ENCODE measurements around the gene RPH3AL. TPM values are rescaled to one million over a fixed set of nuclear protein-coding genes. Genes with fewer than 3 reads are reported as not detected.
"Not testable (repeated sequence)": the region's sequence is repeated elsewhere in the genome, so short reads cannot be mapped to it uniquely, and the experiment has no call there.

The RPH3AL gene
- total RNA-seq, 1 experiment from 2014 or later, result 2.8 TPM

DNA sequence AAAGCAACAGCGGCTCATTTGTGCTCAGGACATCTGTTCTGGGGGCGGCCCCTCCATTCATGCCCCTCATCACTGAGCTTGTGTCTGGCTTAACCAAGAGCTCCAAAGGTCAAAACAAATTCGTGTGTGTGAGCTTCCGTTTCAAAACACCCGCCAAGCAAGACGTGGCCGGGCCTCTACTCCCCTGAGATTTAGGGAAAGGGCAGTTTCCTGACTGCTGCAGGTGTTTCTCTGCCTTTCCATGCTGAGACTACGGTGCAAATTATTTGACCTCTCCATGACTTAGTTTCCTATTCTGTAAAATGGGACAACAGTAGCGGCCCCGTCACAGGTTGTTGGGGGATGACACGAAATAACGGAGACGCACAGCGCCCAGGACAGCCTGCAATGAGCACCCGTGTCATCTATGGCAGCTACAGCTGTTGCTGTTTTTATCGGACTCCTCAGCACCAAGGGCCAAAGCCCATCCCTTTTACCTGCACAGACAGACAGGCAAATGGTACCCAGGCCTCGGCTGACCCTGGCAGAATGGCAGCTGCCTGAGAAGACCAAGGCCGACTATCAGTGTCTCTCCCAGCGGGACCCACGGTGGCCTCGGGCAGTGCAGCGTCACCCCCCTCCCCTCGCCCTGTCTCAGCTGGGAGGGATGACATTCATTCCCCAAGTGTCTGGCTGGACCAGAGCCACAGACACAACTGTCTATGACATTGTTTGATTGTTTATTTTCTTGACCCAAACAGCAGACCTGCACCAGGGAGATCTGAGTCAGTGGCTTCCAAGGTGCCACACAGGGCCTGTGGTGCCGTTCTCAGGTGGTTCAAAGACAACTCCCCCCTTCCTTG lies 120.4 kb downstream of the RPH3AL start:
- Histone ChIP-seq H3K4me3 (ENCODE audit: insufficient read depth, low read depth, low read length) (no peak overlapping the region), H3K36me3 (replicated peaks; ENCODE audit: control insufficient read depth, insufficient read depth, low read length) (no peaks in the 10 kb centered on the region), H3K27me3 (ENCODE audit: control insufficient read depth, insufficient read depth, low read length) (no peaks in the 10 kb centered on the region)
- no peak for DNase-seq

DNA sequence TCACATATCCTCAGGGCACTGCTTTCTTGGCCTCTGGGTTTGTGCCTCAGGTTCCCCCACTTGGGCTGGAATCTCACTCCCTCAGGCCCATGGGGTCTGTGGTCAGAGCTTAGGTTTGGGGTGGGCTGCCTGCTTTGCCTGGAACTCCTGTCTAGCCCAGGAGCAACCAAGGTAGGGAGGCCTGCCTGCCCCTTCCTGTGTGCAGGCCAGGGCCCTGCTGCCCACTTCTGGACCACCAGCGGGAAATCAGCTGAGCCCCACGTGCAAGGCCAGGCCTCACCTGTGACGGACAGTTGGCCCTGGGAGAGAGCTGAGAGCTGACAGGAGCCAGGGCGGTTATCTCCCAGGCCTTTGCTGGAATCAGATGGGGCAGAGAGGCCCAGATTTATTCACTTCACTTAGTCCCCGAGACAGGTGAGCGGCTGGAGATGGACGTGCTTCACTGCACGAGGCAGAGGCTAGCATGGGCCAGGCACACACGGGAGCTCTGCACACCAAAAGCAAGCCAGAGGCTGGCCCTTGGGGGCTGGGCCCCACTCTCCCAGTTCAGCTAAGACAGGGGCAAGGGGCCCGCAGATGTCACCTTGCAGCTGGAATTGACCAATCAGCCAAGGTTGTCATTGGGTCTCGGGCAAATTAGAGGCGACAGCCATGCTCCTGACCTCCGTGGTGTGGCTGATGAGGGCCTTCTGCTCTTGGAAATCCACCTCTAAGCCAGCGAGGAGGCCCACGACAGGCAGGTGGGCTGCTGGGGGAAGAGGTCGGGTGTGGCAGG lies 121.2 kb downstream of the RPH3AL start:
- no peaks in the 10 kb centered on the region for H3K27me3 ChIP-seq (ENCODE audit: control insufficient read depth, insufficient read depth, low read length)
- no peak for DNase-seq
- H3K36me3 ChIP-seq (replicated peaks; ENCODE audit: control insufficient read depth, insufficient read depth, low read length), result no peaks in the 10 kb centered on the region
- no peak overlapping the region for H3K4me3 ChIP-seq (ENCODE audit: insufficient read depth, low read depth, low read length)

GRCh38 chr17:230395-230770 lies 122.2 kb downstream of the RPH3AL start:
- DNase-seq, result no peak
- Histone ChIP-seq H3K27me3 (ENCODE audit: control insufficient read depth, insufficient read depth, low read length) (no peaks in the 10 kb centered on the region), H3K36me3 (replicated peaks; ENCODE audit: control insufficient read depth, insufficient read depth, low read length) (no peaks in the 10 kb centered on the region), H3K4me3 (ENCODE audit: insufficient read depth, low read depth, low read length) (no peak overlapping the region)

DNA sequence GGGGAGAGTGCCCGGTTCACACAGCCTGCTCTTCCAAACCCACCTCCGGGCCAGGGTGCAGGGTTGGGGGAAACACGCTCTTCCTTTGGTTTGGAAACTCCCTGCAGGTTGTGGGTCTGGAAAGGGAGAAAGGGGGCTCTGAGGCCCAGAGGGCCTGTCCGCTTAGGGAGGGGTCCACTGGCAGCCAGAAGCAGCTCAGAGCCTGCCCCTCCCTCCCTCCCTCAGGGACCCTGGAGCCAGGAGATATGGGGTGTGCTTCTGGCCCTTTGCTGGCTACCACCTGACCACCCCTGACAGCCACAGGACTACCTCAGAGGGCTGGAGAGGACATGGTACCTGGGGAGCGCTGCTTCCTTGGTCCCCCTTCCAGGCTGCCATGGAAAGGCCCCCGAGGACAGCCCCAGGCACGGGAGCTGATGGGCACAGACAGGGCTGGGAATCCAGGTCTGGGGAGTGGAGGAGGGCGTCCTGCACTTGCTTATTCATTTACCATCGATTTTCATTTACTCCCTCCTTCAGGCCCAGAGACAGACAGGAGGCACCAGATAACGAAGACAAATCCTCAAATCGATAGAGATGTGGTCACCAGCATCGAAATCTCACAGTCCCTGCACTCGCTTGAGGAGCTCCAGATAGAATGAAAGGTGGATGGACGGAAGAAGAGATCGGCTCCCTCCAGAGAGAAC lies 122.8 kb downstream of the RPH3AL start:
- no peaks in the 10 kb centered on the region for H3K27me3 ChIP-seq (ENCODE audit: control insufficient read depth, insufficient read depth, low read length)
- H3K36me3 ChIP-seq (replicated peaks; ENCODE audit: control insufficient read depth, insufficient read depth, low read length), result no peaks in the 10 kb centered on the region
- no peak for DNase-seq
- H3K4me3 ChIP-seq (ENCODE audit: insufficient read depth, low read depth, low read length), result no peak overlapping the region

DNA sequence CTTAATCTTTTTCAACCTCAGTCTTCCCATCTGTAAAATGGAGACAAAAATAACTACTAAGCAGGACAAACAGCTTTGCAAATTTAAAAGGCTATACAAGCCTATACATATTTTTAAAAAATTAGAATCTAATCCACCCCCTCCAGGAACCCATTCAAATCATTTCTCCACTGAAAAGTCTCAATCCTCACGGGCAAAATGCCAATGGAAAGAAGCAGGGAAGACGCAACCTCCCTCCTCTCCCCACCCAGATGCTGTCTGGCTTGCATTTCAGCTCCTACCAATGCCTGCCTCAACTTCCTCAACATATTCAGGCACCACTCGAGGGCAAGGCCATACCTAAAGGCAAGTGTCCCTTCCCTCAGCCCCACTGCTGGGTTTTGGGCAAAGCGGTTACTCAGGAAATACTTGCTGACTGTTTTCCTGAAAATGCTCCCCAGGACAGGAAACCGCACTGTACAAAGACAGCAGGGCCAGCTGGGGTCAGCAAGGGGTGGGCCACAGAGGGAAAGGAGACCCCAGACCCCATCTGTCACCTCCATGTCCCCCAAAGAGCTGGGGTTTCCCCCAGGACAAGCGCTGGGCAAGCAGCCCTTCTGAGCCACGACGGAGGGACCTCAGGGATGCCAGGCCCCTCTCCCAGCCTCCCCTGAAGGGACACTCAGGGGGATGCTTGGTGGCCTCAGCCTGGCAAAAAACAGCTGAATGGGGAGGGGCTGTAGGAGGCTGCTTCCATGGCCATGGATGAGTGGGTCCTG lies 123.5 kb downstream of the RPH3AL start:
- DNase-seq, result no peak
- Histone ChIP-seq H3K4me3 (ENCODE audit: insufficient read depth, low read depth, low read length) (no peak overlapping the region), H3K36me3 (replicated peaks; ENCODE audit: control insufficient read depth, insufficient read depth, low read length) (no peaks in the 10 kb centered on the region), H3K27me3 (ENCODE audit: control insufficient read depth, insufficient read depth, low read length) (no peaks in the 10 kb centered on the region)

DNA sequence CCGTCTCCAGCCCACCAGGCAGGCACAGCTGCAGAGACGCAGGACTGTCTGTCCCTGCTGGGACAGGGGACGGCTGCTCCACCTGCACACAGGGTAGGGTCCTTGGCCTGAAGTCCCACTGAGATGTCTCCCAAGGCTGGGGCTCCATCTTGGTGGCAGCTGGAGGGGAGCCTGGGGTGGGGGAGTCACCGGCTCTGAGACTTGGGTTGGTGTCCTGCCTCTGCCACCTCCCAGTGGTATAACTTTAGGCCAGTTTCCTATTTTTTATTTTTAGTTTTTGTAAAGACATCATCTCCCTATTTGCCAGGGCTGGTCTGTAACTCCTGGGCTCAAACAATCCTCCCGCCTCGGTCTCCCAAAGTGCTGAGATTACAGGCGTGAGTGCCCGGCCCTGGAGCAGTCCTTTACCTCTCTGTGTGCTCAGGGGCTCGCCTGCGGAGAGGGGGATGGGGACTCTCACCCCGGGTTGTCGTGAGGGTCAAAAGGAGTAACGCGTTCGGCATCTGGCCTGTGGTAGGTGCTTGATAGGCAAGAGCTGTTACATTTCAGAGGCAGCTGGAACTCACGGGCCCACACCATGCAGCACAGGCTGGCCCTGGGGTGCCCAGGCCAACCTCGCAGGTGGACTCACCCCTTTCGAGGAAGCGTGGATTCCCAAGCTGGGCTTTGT lies 124.5 kb downstream of the RPH3AL start:
- DNase-seq, result peak; percentile 63
- Histone ChIP-seq H3K36me3 (replicated peaks; ENCODE audit: control insufficient read depth, insufficient read depth, low read length) (no peaks in the 10 kb centered on the region), H3K4me3 (ENCODE audit: insufficient read depth, low read depth, low read length) (no peak overlapping the region), H3K27me3 (ENCODE audit: control insufficient read depth, insufficient read depth, low read length) (no peaks in the 10 kb centered on the region)

DNA sequence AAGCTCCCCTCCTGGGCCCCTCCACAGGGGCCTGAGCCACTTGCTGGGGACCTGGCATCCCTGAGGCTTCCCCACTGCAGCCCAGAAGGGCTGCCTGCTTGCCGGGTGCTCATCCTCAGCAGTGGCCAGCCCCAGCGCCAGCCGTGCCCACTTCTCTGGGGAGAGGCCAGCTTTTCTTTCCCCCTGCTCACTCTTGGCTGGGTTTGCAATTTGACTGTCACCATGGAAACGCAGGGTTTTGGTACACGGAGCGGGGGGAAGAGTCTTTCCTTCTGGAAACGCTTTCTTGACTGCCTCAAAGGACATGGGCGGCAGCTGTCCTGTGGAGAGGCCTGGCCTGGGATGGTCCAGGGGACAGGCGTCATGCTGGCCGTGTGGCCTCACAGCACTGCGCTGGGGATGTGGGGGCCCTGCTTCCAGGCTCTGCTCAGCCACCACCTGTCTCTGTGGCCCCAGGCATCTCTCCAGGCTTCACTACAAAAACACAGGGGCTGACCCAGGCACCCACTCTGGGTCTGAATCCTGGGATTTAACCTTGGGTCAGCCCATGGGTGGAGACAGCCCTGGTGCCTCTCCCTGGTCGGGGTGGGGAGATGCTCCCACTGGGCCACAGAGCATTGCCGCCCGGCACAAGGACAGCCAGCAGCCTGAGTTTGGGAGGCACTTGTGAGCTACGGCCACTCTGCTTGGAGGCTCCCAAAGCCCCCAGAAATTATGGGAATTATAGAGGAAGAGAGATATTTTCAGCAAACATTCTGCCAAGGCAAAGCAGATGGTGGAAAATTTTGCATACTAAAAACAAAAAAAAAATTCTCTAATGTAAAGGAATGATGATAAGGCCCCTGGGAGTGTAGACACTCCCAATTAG lies 125.3 kb downstream of the RPH3AL start:
- Histone ChIP-seq H3K4me3 (ENCODE audit: insufficient read depth, low read depth, low read length) (no peak overlapping the region), H3K36me3 (replicated peaks; ENCODE audit: control insufficient read depth, insufficient read depth, low read length) (no peaks in the 10 kb centered on the region), H3K27me3 (ENCODE audit: control insufficient read depth, insufficient read depth, low read length) (no peaks in the 10 kb centered on the region)
- DNase-seq, result peak; percentile 64

GRCh38 chr17:226108-227077 lies 126.2 kb downstream of the RPH3AL start:
- no peaks in the 10 kb centered on the region for H3K36me3 ChIP-seq (replicated peaks; ENCODE audit: control insufficient read depth, insufficient read depth, low read length)
- no peak overlapping the region for H3K4me3 ChIP-seq (ENCODE audit: insufficient read depth, low read depth, low read length)
- DNase-seq, result no peak
- H3K27me3 ChIP-seq (ENCODE audit: control insufficient read depth, insufficient read depth, low read length), result no peaks in the 10 kb centered on the region

DNA sequence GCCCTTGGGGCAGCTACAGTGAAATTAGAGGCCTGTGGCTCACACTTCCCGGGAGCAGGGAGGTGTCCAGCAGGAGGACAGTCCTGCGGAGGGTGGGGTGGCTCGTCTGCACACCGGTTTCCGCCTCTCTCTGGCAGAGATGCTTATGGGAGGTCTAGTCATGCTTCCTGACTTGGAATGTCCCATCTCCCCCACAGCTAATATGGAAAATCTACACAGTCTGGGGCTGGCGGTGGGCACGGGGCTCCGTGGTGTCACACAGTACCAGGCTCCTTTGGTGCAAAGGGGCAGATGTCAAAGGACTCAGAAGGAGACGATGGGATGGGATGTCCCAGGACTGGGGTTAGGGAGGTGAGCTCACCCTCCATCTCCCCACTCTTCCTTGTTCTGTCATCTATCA lies 127.1 kb downstream of the RPH3AL start:
- H3K4me3 ChIP-seq (ENCODE audit: insufficient read depth, low read depth, low read length), result no peak overlapping the region
- DNase-seq, result no peak
- H3K27me3 ChIP-seq (ENCODE audit: control insufficient read depth, insufficient read depth, low read length), result no peaks in the 10 kb centered on the region
- H3K36me3 ChIP-seq (replicated peaks; ENCODE audit: control insufficient read depth, insufficient read depth, low read length), result no peaks in the 10 kb centered on the region

DNA sequence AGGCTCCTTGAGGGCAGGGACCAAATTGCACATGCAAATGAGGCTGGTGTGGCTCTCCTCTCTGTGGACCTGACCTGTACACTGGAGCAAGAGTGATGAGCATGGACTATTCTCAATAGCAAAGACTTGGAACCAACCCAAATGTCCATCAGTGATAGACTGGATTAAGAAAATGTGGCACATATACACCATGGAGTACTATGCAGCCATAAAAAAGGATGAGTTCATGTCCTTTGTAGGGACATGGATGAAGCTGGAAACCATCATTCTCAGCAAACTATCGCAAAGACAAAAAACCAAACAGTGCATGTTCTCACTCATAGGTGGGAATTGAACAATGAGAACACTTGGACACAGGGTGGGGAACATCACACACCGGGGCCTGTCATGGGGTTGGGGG lies 128.0 kb downstream of the RPH3AL start:
- DNase-seq; H3K4me3 ChIP-seq (ENCODE audit: insufficient read depth, low read depth, low read length); H3K36me3 ChIP-seq (replicated peaks; ENCODE audit: control insufficient read depth, insufficient read depth, low read length); H3K27me3 ChIP-seq (ENCODE audit: control insufficient read depth, insufficient read depth, low read length): not testable (repeated sequence)

- Histone ChIP-seq H3K36me3 (replicated peaks; ENCODE audit: control insufficient read depth, insufficient read depth, low read length) (no peaks in the 10 kb centered on the region), H3K27me3 (ENCODE audit: control insufficient read depth, insufficient read depth, low read length) (no peaks in the 10 kb centered on the region), H3K4me3 (ENCODE audit: insufficient read depth, low read depth, low read length) (no peak overlapping the region)
- no peak for DNase-seq
These were observed 128.7 kb downstream of the RPH3AL start for GRCh38 chr17:223723-224471.

- Histone ChIP-seq H3K4me3 (ENCODE audit: insufficient read depth, low read depth, low read length) (no peak overlapping the region), H3K36me3 (replicated peaks; ENCODE audit: control insufficient read depth, insufficient read depth, low read length) (no peaks in the 10 kb centered on the region), H3K27me3 (ENCODE audit: control insufficient read depth, insufficient read depth, low read length) (no peaks in the 10 kb centered on the region)
- DNase-seq, result no peak
These were observed 130.4 kb downstream of the RPH3AL start for GRCh38 chr17:222172-222571.

Measured in H7 (cell line).